Measurements from ENCODE around the gene FKBP10. TPM values are rescaled to one million over a fixed set of nuclear protein-coding genes. Genes with fewer than 3 reads are reported as not detected.
A peak's percentile ranks its signal among the peaks of the same experiment; 100 is the strongest.
"Not testable (repeated sequence)": the region's sequence is repeated elsewhere in the genome, so short reads cannot be mapped to it uniquely, and the experiment has no call there.

The FKBP10 gene
- total RNA-seq, 1 experiment from 2014 or later, result 0.92 TPM

- H3K36me3 Mint-ChIP-seq (ENCODE audit: insufficient read depth, unreplicated experiment), result peaks cover 99% of the 10 kb centered on the region
- BruUV-seq (replicated peaks), result TSS peak; percentile 46
These were observed 37.2 kb upstream of the FKBP10 start for GRCh38 chr17:41775394-41776226.

DNA sequence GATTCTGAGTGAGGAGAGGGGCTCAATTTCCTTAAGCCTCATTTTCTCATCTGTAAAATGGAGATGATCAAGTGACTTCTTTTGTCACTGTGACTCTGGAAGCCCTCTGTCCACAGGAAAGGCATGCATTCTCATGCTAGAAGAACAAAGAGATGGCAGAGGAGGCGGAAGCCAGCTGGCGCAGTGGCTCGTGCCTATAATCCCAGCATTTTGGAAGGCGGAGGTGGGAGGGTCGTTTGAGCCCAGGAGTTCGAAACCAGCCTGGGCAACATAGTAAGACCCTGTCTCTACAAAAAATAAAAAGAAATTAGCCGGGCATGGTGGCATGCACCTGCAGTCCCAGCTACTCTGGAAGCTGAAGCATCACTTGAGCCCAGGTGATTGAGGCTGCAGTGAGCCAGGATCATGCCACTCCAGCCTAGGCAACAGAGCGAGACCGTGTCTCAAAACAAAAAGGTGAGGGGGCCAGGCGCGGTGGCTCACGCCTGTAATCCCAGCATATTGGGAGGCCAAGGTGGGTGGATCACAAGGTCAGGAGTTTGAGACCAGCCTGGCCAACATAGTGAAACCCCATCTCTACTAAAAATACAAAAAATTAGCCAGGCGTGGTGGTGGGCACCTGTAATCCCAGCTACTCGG lies 36.4 kb upstream of the FKBP10 start:
- peaks cover 86% of the 10 kb centered on the region for H3K4me1 Mint-ChIP-seq (ENCODE audit: low read depth, unreplicated experiment)
- BruUV-seq (replicated peaks); H3K27me3 Mint-ChIP-seq (ENCODE audit: unreplicated experiment); DNase-seq; intact Hi-C loops (cut with micrococcal nuclease; ENCODE audit: unreplicated experiment); H3K9me3 Mint-ChIP-seq (ENCODE audit: low read depth, unreplicated experiment): not testable (repeated sequence)
- H3K4me3 Mint-ChIP-seq (ENCODE audit: low read depth, unreplicated experiment), result peak overlapping the region; percentile 59
- peaks cover 99% of the 10 kb centered on the region for H3K36me3 Mint-ChIP-seq (ENCODE audit: insufficient read depth, unreplicated experiment)
- CTCF ChIA-PET, result interaction anchor here (1.1 to 7.3 kb wide), 2 partner anchors 10 to 19 kb away, joined by 3 to 63 read pairs; partner anchors contain the start of gene JUP
- H3K27ac Mint-ChIP-seq (ENCODE audit: unreplicated experiment), result peak overlapping the region; percentile 87

More at GRCh38 chr17:41775394-41776226, 37.2 kb upstream of the FKBP10 start:
- H3K4me1 Mint-ChIP-seq (ENCODE audit: low read depth, unreplicated experiment), result peaks cover 82% of the 10 kb centered on the region
- intact Hi-C loops (cut with micrococcal nuclease; ENCODE audit: unreplicated experiment), result loop anchor here (1.0 kb wide), 1 partner anchor 9 kb away; no protein-coding TSS in a partner anchor
- H3K27ac Mint-ChIP-seq (ENCODE audit: unreplicated experiment), result peak overlapping the region; percentile 87
- CTCF ChIA-PET, result interaction anchor here (1.3 to 7.3 kb wide), 3 partner anchors 8 to 25 kb away, joined by 8 to 63 read pairs (median 25); partner anchors contain the start of gene JUP
- no peaks in the 10 kb centered on the region for H3K27me3 Mint-ChIP-seq (ENCODE audit: unreplicated experiment)
- H3K9me3 Mint-ChIP-seq (ENCODE audit: low read depth, unreplicated experiment), result no peaks in the 10 kb centered on the region
- TF ChIP-seq, protein P1, sequence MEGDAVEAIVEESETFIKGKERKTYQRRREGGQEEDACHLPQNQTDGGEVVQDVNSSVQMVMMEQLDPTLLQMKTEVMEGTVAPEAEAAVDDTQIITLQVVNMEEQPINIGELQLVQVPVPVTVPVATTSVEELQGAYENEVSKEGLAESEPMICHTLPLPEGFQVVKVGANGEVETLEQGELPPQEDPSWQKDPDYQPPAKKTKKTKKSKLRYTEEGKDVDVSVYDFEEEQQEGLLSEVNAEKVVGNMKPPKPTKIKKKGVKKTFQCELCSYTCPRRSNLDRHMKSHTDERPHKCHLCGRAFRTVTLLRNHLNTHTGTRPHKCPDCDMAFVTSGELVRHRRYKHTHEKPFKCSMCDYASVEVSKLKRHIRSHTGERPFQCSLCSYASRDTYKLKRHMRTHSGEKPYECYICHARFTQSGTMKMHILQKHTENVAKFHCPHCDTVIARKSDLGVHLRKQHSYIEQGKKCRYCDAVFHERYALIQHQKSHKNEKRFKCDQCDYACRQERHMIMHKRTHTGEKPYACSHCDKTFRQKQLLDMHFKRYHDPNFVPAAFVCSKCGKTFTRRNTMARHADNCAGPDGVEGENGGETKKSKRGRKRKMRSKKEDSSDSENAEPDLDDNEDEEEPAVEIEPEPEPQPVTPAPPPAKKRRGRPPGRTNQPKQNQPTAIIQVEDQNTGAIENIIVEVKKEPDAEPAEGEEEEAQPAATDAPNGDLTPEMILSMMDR (IDR thresholded peaks at IDR 0.05; ENCODE audit: unreplicated experiment), result no peak
- DNase-seq, result peak; percentile 85
- peak overlapping the region; percentile 59 for H3K4me3 Mint-ChIP-seq (ENCODE audit: low read depth, unreplicated experiment)

- H3K27me3 Mint-ChIP-seq (ENCODE audit: unreplicated experiment), result no peaks in the 10 kb centered on the region
- intact Hi-C loops (cut with micrococcal nuclease; ENCODE audit: unreplicated experiment), result no loop called here
- peak; percentile 67 for DNase-seq
- H3K36me3 Mint-ChIP-seq (ENCODE audit: insufficient read depth, unreplicated experiment), result peaks cover 99% of the 10 kb centered on the region
- peak overlapping the region; percentile 43 for H3K4me3 Mint-ChIP-seq (ENCODE audit: low read depth, unreplicated experiment)
- peak overlapping the region; percentile 87 for H3K27ac Mint-ChIP-seq (ENCODE audit: unreplicated experiment)
- H3K4me1 Mint-ChIP-seq (ENCODE audit: low read depth, unreplicated experiment), result peaks cover 86% of the 10 kb centered on the region
- no TSS peak for BruUV-seq (replicated peaks)
- H3K9me3 Mint-ChIP-seq (ENCODE audit: low read depth, unreplicated experiment), result no peaks in the 10 kb centered on the region
- TF ChIP-seq, protein P1 (IDR thresholded peaks at IDR 0.05; ENCODE audit: unreplicated experiment), result no peak
- CTCF ChIA-PET, result interaction anchor here (0.6 to 7.3 kb wide), 8 partner anchors 9 to 85 kb away, joined by 3 to 63 read pairs (median 6); partner anchors contain the start of gene JUP
These were observed 35.6 kb upstream of the FKBP10 start for GRCh38 chr17:41777157-41777573.

DNA sequence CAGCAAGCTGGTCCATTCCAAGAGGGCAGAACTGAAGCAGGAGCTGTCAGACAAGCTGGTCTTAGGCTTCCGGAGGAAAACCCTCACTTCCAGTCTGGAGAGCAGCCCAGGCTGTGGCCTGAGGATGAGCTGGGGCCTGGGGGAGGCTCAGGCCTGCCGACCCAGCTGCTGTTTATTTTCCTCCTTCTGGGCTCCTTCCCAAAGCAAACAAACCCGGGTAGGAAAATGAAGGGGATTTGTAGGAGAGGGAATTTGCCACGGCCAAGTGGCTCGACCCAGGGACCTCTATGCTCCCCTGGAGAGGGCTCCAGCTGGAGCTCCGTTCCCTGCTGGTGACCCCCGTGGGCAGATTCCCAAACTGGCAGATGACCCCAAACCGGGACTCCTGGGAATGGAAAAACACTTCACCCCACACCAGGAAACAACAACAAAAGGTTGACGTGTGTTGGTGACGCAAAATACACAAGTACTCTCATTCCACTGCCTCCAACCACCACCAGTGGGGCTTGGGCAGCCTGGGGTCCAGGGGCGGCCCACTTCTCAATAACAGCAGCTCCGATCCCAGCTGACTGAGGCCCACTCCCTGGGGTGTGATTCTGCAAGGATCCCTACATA lies 35.1 kb upstream of the FKBP10 start:
- TF ChIP-seq, protein P1 (IDR thresholded peaks at IDR 0.05; ENCODE audit: unreplicated experiment), result no peak
- CTCF ChIA-PET, result interaction anchor here (0.6 to 7.3 kb wide), 10 partner anchors 8 to 85 kb away, joined by 3 to 63 read pairs (median 5); partner anchors contain the start of genes JUP and P3H4
- Mint-ChIP-seq H3K27me3 (ENCODE audit: unreplicated experiment) (no peaks in the 10 kb centered on the region), H3K27ac (ENCODE audit: unreplicated experiment) (peak overlapping the region; percentile 87), H3K36me3 (ENCODE audit: insufficient read depth, unreplicated experiment) (peaks cover 99% of the 10 kb centered on the region), H3K4me3 (ENCODE audit: low read depth, unreplicated experiment) (peak overlapping the region; percentile 43), H3K4me1 (ENCODE audit: low read depth, unreplicated experiment) (peaks cover 86% of the 10 kb centered on the region), H3K9me3 (ENCODE audit: low read depth, unreplicated experiment) (no peaks in the 10 kb centered on the region)
- DNase-seq, result peak; percentile 50
- BruUV-seq (replicated peaks), result no TSS peak
- intact Hi-C loops (cut with micrococcal nuclease; ENCODE audit: unreplicated experiment), result no loop called here
